Vagina (tissue), 2 donors: ENCODE measurements around the gene ZYG11A.

Source experiments
- CTCF ChIP-seq, 3 experiments: fragments of 450-650 bp in 2 of 3; fragments of 200-600 bp in 1 of 3; sonication (generic) in 1 of 3; IDR thresholded peaks; one replicate each; pipeline ENCODE4 v1.5.1; 2017 to 2019; ENCODE audit warnings: antibody characterized with exemption in 3 of 3, mild to moderate bottlenecking in 2 of 3, moderate library complexity in 2 of 3
- POLR2A ChIP-seq, 2 donors: fragments of 450-650 bp; IDR thresholded peaks; one replicate each; pipeline ENCODE4 v1.6.1; 2017; ENCODE audit warnings: antibody characterized with exemption in 2 of 2, mild to moderate bottlenecking in 2 of 2, moderate library complexity in 2 of 2
- POLR2AphosphoS5 ChIP-seq, 2 donors: sonication (generic); formaldehyde crosslinking; IDR thresholded peaks; one replicate each; pipeline ENCODE4 v1.9.0; 2017; ENCODE audit warnings: antibody characterized with exemption in 2 of 2, mild to moderate bottlenecking in 2 of 2, low read depth in 1 of 2; ENCODE audit not compliant: insufficient read depth in 1 of 2

GRCh38 chr1:52929019-52929418, 86.5 kb downstream of the ZYG11A start:
- no peak for TF ChIP-seq CTCF (IDR thresholded peaks at IDR 0.05)
- no peak for TF ChIP-seq POLR2AphosphoS5 (IDR thresholded peaks at IDR 0.05; ENCODE audit: insufficient read depth in 1 of 2, low read depth in 1 of 2)
- no peak for TF ChIP-seq POLR2A (IDR thresholded peaks at IDR 0.05)
